Astrocyte of the spinal cord (primary cell): ENCODE data around the gene SRGAP1.
A peak's percentile ranks its signal among the peaks of the same experiment; 100 is the strongest.

ENCODE experiments used
- DNase-seq: peaks from one replicate; pipeline ENCODE4 v3.0.0; 2011; ENCODE audit warnings: low read depth, low spot score
- H3K4me3 ChIP-seq: 2 replicates; pipeline ENCODE4 v1.5.1; 2011; ENCODE audit warnings: low read depth, mild to moderate bottlenecking, low read length, moderate library complexity
- in situ Hi-C: cut with HindIII; loops from 2 replicates; pipeline ENCODE4 v1.10.0; 2017; ENCODE audit warnings: low sequenced_read_pairs
- TF ChIP-seq, protein P1 (sequence below): IDR thresholded peaks from 2 replicates; pipeline ENCODE4 v1.5.1; 2012; ENCODE audit warnings: low read depth, mild to moderate bottlenecking, low read length, inconsistent platforms

The SRGAP1 gene

DNA sequence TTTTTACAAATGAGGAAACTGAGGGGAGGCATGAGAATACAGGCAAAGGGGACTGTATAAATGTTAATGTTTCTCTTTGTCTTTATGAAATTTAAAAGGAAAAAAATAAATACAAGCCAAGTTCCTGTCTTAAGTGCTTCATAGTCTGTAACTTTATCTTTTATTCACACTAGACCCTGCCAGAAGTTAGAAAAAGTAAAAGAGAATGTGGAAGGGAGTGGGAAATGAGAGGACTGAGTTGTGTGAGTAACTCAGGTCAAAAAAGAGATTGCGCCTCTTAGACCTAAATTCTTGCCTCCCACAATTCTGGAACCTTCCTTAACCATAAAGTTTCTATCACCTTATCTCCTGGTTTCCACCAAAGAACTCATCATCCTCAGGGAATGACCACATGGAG lies 236.5 kb downstream of the SRGAP1 start:
- in situ Hi-C loops = no loop called here
- no peak overlapping the region for H3K4me3 ChIP-seq
- no peak for DNase-seq
- TF ChIP-seq, protein P1, sequence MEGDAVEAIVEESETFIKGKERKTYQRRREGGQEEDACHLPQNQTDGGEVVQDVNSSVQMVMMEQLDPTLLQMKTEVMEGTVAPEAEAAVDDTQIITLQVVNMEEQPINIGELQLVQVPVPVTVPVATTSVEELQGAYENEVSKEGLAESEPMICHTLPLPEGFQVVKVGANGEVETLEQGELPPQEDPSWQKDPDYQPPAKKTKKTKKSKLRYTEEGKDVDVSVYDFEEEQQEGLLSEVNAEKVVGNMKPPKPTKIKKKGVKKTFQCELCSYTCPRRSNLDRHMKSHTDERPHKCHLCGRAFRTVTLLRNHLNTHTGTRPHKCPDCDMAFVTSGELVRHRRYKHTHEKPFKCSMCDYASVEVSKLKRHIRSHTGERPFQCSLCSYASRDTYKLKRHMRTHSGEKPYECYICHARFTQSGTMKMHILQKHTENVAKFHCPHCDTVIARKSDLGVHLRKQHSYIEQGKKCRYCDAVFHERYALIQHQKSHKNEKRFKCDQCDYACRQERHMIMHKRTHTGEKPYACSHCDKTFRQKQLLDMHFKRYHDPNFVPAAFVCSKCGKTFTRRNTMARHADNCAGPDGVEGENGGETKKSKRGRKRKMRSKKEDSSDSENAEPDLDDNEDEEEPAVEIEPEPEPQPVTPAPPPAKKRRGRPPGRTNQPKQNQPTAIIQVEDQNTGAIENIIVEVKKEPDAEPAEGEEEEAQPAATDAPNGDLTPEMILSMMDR = no peak

DNA sequence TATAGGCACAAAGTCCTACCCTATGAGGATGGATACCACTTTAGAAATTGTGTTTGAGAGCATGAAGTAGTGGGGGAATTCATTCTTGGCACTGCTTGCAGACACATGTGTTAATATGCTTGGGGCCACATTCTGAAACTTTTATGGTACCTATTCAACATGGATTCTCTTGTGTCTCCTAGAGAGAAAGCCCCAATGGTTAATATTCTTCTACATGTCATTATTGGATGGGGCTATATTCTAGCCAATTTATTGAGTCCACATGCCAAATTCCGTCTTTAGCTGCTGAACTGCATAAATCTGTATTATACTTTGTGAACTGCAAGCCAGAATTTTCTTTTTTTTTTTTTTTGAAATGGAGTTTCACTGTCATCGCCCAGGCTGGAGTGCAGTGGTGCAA lies 237.6 kb downstream of the SRGAP1 start:
- DNase-seq = no peak
- in situ Hi-C loops = no loop called here

DNA sequence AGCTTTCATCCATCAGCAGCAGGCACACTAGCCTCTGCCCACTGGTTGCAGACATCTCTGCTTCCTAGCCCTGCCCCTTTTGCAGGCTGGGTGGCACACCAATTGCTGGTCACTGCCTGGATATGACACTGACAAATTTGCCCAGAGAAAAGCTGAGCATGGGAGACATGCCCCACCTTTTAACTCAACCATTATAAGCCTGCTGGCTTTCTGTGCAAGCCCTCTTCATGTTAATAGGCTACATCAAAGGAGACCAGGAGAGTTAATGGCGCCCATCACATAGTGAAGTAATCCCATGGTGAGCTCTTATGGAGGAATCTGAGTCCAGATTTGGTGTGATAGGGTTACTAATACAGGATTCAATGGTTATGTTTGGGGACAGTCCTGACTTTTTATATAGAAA lies 238.4 kb downstream of the SRGAP1 start:
- in situ Hi-C loops = no loop called here
- no peak for DNase-seq
- TF ChIP-seq, protein P1 = no peak
- no peak overlapping the region for H3K4me3 ChIP-seq

More for the DNA sequence above, 237.6 kb downstream of the SRGAP1 start:
- H3K4me3 ChIP-seq = no peak overlapping the region
- TF ChIP-seq, protein P1 = no peak

DNA sequence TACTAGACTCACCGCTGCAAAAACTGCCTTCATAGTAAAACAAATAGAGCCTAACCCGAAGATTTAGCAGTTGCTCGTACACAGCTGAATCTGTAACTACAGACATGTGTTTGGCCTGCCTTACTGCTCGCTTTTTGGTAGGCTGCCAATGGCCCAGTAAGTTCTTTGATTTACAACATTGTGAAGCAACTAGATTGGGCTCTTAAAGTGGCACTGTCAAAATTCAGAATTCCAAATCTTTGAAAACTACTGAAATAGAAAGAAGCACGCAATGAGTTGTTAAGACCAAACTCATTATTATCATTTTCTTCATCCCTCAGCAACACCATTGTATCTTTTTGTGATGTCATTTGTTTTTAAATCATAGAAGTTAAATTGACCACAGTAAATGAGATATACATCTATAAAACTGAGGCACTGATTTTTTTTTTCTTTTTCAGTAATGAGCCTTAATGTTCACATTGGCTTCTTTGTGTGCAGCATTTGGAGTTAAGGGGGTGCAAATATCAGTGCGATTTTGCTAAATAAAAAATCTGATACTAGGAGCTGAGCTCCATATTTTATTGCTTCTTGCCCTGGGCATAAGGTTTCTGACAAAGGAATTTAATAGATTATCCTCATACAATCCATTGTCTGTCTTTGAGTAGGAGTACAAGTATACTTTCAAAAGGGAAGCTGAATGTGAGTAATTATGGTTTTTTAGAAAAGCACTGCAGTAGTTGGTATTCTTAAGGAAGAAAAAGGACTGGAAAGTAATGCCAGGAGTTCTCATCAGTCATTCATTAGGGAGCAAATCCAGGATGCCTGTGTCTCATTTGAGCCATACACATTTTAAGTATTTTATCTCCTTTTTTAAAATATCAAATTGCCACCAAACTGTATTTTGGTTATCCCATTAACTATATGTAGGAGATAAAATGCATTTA lies 239.0 kb downstream of the SRGAP1 start:
- in situ Hi-C loops = no loop called here

GRCh38 chr12:64085154-64085553 lies 240.7 kb downstream of the SRGAP1 start:
- no peak overlapping the region for H3K4me3 ChIP-seq
- TF ChIP-seq, protein P1 = no peak
- no peak for DNase-seq
- in situ Hi-C loops = no loop called here

More for the DNA sequence above, 239.0 kb downstream of the SRGAP1 start:
- peak; percentile 91 for DNase-seq
- TF ChIP-seq, protein P1 = no peak
- no peak overlapping the region for H3K4me3 ChIP-seq

GRCh38 chr12:64085996-64086395 lies 241.5 kb downstream of the SRGAP1 start:
- no peak overlapping the region for H3K4me3 ChIP-seq
- no peak for DNase-seq
- TF ChIP-seq, protein P1 = no peak
- in situ Hi-C loops = no loop called here
